ENCODE data around the gene BNIP3.

DNA sequence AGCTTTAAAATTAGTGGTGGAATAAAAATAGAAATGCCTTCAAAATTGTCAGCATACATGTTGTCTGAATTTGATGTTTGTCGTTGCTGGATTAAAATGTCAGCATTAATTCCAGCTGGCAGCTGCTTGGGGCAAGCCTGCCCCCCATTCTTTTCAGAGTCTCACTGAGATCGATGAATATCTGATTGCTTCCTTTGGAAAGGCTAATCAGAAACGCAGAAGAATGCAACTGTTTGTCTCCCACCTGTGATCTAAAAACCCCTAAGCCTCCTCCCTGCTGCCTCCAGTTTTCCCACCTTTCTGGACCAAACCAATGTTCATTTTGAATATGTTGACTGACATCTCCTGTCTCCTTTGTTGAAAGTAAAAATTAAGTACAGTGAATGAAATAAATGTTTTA is 27.9 kb upstream of the BNIP3 start:
- TF ChIP-seq CTCF (IDR thresholded peaks at IDR 0.05; ENCODE audit: low read depth, low read length, poor library complexity, severe bottlenecking): no peak
- TF ChIP-seq EZH2phosphoT487 (IDR thresholded peaks at IDR 0.05; ENCODE audit: borderline replicate concordance, low read length): no peak

All from DOHH2 (cell line).